Stimulated activated naive CD8-positive, alpha-beta T cell treated with anti-CD3 and anti-CD28 coated beads, Interleukin-15, Interleukin-2, amounts not matched to agents 100 U/mL and 50 U/mL, for 24 hours (primary cell): ENCODE results near the gene INTS15.
"Not testable (repeated sequence)": the region's sequence is repeated elsewhere in the genome, so short reads cannot be mapped to it uniquely, and the experiment has no call there.

ENCODE experiments used
- ATAC-seq: fragments of 150-1000 bp; cut with Tn5 transposase; one replicate; pipeline ENCODE4 v1.10.0; 2021
- DNase-seq: peaks from one replicate; pipeline ENCODE4 v3.0.0; 2021

INTS15 gene

DNA sequence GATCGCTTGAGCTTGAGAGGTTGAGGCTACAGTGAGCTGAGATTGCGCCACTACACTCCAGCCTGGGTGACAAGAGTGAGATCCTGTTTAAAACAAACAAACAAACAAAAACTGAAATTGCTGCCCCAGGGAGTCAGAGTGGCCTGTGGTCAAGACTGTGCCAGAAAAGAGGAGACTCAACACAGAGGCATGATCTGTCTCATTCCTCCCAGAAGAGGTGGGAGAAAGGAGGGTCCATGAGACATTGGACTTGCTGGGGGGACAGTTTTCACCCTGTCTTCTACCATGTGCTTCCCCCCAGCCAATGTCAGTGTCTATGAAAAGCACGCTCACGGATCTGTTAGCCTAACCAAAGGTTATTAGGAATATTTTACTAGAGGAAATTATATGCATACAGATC, 28.8 kb downstream of the INTS15 start:
- no peak for DNase-seq
- ATAC-seq, result no peak

- ATAC-seq (peak; percentile 20), DNase-seq (no peak)
Measured at GRCh38 chr7:6619961-6620360, 30.1 kb downstream of the INTS15 start.

GRCh38 chr7:6621195-6622133, 31.6 kb downstream of the INTS15 start:
- DNase-seq (no peak), ATAC-seq (no peak)

DNA sequence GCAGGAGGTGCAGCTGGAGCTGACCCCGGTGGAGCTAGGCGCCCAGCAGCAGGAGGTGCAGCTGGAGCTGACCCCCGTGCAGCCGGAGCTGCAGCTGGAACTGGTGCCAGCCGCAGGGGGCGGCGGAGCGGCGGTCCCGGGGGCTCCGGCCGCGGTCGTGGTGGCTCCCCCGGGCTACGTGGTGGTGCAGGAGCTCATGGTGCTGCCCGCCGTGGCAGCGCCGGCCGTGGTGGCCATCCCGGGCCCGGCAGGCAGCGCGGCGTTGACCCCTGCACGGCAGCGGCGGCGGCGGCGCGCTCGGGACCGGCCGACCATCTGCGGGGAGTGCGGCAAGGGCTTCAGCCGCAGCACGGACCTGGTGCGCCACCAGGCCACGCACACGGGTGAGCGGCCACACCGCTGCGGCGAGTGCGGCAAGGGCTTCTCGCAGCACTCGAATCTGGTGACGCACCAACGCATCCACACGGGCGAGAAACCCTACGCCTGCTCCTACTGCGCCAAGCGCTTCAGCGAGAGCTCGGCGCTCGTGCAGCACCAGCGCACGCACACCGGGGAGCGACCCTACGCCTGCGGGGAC, 32.4 kb downstream of the INTS15 start:
- ATAC-seq (no peak), DNase-seq (no peak)

DNA sequence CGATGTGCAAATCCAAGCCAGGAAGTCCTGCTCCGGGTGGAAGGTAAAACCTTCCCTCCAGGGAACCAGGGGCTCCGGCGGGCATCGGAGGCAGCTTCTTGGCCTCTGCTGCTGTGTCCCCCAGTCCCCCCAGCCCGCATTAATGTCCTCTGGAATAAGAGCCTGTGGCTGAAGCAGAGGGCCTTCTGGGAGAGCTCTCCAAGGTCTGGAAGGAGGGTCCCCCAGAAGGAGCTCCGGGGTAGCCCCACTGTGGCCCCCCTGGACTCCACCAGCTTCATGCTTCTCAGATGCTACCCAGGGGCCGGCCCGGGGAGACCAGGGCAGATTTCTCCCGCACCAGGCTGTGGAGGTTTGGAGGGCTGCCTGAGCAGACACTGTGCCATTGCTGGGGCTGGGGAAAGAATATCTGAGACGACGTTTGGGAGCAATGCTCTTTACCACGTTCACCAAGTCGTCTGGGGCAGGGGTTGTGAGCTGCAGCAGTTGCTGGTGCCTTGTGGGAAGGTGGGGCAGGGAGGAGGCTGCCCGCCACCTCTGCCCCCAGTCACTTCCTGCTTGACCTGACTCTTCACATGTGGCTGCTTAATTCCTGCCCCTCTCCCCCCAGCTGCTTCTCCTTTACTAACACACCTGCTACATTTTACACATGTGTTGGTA, 33.9 kb downstream of the INTS15 start:
- DNase-seq, result no peak
- peak; percentile 34 for ATAC-seq

DNA sequence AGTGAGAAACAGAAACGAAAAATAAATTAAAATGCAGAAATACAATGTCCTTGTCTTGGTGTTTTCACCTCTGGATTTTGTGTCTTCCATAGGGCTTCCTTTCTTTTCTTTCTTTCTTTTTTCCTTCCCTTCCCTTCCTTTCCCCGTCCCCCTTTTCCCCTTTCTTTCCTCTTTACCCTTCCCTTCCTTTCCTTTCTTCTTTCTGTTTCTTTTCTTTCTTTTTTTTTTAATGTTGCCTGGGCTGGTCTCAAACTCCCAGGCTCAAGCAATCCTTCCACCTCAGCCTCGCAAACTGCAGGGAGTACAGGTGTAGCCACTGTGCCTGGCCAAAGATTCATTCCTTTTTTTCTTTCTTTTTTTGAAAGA, 34.4 kb downstream of the INTS15 start:
- no peak for DNase-seq
- no peak for ATAC-seq

DNA sequence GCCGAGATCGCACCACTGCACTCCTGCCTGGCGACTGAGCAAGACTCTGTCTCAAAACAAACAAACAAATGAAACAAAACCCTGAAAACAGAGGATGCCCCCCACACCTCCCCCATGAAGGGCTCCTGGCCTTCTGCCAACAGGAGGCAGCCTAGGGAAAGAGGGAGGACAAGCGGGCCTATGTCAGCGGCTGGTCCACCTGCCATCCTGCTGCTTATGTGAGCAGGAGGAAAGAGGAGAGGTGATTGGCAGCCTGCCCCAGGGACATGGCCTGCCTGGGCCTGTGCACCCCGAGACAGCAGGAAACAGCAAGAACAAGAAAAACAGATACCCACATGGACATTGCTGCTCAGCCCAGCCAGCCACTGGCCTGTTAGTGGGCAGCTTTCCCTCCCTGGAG, 38.2 kb downstream of the INTS15 start:
- DNase-seq (no peak), ATAC-seq (no peak)

DNA sequence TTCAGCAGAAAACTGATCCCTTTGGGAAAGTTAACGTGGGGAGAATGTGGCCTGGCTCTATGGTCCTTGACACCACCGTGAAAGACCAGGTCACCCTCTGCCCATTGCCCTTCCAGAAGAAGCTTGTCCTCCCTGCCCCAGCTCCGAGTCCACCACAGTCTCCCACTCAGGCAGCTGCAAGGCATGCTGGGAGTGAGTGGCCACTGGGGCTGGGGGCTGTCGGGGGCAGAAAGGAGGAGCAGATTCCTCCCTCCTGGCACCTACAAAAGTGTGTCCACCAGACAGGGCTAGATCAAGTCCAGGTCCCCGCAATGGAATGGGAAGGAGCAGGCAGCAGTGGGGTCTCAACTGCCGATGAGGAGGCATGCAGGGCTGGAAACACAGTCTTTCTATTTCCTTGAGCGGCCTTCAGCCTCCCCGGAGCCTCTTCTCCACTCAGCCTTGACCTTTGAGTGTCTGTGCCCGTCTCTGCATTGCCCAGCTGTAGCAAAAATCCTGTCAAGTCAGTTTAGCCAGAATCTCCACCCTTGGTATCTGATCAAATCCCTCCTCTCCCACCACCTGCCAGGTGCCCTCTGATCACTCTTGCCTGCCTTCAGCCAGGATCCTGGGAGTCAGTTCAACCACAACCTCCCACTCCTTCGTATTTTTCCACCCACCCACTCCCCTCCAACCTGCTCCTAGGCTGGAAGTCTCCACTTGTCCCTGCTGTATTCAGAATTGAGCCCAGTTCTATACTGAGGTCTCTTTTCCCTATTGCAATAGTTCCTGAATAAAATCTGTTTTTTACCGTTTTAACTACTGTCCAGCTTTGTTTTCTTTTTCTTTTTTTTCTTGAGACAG, 40.4 kb downstream of the INTS15 start:
- no peak for DNase-seq

DNA sequence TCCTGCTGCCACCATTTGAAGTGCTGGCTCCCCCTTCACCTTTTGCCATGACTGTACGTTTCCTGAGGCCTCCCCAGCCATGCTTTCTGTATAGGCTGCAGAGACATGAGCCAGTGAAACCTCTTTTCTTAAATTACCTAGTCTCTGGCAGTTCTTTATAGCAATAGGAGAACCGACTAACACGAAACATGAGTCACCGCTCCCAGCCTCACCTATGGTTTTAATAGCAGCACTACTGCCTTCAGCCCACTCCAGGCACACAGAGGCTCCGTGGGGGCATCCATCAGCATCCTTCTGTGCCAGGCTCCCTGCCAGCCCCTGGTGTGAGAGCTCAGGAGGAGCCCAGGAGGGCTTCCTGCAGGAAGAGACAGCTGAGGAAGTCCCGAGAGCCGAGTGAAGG, 41.8 kb downstream of the INTS15 start:
- DNase-seq (no peak), ATAC-seq (peak; percentile 16)

More for the DNA sequence above, 40.4 kb downstream of the INTS15 start:
- ATAC-seq, result no peak

DNA sequence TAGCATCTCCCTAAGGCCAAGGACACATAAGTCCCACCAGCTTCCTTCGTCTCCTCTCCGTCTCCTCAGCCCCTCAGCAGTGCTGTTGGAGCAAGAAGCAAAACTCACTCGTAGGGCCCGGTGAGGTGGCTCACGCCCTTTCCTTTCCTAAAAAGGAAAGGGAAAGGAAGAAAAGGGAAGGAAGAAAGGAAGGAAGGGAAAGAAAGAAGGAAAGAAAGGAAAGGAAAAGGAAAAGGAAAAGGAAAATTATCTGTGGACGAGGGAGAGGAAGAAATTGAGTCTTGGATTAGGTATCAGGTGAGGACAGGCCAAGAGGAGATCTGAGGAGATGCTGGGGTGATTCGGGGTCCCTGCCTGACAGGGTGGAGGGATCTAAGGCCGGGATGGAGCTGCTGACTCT, 44.2 kb downstream of the INTS15 start:
- DNase-seq (no peak), ATAC-seq (no peak)

DNA sequence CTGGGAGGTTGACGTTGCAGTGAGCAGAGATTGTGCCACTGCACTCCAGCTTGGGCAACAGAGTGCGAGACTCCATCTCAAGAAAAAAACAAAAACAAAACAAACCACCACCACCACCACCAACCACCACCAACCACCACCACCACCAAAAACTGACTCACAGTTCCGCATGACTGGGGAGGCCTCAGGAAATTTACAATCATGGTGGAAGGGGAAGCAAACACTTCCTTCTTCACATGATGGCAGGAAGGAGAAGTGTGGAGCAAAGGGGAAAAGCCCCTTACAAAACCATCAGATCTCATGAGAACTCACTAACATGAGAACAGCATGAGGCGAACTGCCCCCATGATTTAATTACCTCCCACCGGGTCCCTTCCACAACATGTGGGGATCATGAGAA, 45.1 kb downstream of the INTS15 start:
- DNase-seq, ATAC-seq: not testable (repeated sequence)

- DNase-seq (peak; percentile 78), ATAC-seq (peak; percentile 47)
Measured at GRCh38 chr7:6636741-6637543, 47.1 kb downstream of the INTS15 start, which contains the start of gene ZNF316. ZNF316 (plus strand) TSS chr7:6637318; CDS start chr7:6642410, 5,092 bp downstream.

- DNase-seq, result peak; percentile 75
Measured at GRCh38 chr7:6637544-6638229, 47.9 kb downstream of the INTS15 start.

GRCh38 chr7:6639032-6639431, 49.2 kb downstream of the INTS15 start:
- DNase-seq (no peak), ATAC-seq (no peak)

More at GRCh38 chr7:6637544-6638229, 47.9 kb downstream of the INTS15 start:
- peak; percentile 75 for ATAC-seq

- no peak for DNase-seq
- ATAC-seq, result no peak
Measured at GRCh38 chr7:6639627-6640026, 49.8 kb downstream of the INTS15 start.

DNA sequence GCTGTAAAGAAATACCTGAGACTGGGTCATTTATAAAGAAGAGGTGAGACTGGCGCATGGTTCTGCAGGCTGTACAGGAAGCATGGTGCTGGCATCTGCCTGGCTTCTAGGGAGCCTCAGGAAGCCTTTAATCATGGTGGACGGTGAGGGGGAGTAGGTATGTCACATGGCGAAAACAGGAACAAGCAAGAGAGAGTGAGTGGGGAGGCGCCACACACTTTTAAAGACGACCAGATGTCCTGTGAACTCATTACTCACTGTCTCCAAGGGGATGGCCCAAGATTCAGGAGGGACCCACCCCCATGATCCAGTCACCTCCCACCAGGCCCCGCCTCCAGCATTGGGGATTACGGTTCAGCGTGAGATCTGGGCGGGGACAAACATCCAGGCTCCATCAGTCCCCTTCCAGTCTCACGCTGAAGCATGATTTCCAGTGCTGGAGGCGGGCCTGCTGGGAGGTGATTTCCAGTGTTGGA, 50.5 kb downstream of the INTS15 start:
- peak; percentile 15 for ATAC-seq
- DNase-seq, result peak; percentile 54

GRCh38 chr7:6641305-6642035, 51.6 kb downstream of the INTS15 start:
- DNase-seq (no peak), ATAC-seq (no peak)

DNA sequence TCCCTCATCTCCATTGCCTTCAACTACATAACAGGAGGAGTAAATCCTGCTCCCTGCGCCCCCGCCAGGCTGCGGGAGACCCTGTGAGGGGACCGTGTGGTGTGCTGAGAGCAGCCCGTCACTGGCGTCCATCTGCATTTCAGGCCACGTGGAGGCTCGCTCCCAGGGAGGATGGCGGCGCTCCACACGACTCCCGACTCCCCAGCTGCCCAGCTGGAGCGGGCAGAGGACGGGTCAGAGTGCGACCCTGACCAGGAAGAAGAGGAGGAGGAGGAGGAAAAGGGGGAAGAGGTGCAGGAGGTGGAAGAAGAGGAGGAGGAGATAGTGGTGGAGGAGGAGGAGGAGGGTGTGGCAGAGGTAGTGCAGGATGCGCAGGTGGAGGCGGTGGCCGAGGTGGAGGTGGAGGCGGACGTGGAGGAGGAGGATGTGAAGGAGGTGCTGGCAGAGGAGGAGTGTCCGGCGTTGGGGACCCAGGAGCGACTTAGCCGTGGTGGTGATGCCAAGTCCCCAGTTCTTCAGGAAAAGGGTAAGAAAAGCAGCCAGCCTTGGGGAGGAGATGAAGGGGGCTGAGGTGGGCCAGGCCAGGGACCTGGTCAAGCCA, 52.5 kb downstream of the INTS15 start:
- ATAC-seq, result no peak
- no peak for DNase-seq
